Stimulated activated CD8-positive, alpha-beta memory T cell treated with anti-CD3 and anti-CD28 coated beads, Interleukin-15, amount 100 ng/mL, for 4 hours (primary cell): ENCODE results near the gene SORBS2.

Experiments used
- DNase-seq, 2 donors: peaks; one replicate each; pipeline ENCODE4 v3.0.0-alpha.2; 2020; ENCODE audit warnings: low read depth in 2 of 2

The SORBS2 gene

GRCh38 chr4:185835336-185835735, 23.3 kb upstream of the SORBS2 start:
- no peak for DNase-seq

DNA sequence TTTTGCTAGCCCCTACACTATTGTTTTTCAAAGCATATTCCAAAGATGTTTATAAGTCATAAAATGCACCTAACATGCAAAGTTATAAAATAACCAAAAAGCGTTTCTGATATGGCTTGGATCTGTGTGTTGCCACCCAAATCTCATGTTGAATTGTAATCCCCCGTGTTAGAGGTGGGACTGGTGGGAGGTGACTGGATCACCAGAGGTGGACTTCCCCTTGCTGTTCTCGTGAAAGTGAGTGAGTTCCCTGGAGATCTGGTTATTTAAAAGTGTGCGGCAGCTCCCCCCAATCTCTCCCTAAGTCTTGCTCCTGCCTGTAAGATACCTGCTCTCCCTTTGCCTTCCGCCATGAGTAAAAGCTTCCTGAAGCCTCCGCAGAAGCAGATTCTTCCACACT, 22.8 kb upstream of the SORBS2 start:
- no peak for DNase-seq

DNA sequence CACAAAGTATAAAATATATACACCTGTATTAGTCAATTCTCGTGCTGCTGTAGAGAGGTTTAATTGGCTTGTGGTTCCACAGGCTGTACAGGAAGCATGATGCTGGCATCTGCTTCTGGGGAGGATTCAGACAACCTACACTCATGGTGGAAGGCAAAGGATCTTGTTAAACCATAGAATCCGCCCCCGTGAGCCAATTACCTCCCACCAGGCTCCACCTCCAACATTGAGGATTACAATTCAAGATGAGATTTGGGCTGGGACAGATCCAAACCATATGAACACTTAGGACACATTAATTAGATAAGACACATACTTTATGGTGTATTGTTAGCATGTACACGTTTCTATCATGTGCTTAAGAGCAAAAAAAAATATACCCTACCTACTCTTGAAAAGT, 22.1 kb upstream of the SORBS2 start:
- DNase-seq, result no peak

- DNase-seq, result no peak
These were observed 21.1 kb upstream of the SORBS2 start for GRCh38 chr4:185833055-185833598.

- no peak for DNase-seq
These were observed 19.3 kb upstream of the SORBS2 start for GRCh38 chr4:185831125-185831815.

- DNase-seq, result no peak
These were observed 18.4 kb upstream of the SORBS2 start for GRCh38 chr4:185830263-185830994.

DNA sequence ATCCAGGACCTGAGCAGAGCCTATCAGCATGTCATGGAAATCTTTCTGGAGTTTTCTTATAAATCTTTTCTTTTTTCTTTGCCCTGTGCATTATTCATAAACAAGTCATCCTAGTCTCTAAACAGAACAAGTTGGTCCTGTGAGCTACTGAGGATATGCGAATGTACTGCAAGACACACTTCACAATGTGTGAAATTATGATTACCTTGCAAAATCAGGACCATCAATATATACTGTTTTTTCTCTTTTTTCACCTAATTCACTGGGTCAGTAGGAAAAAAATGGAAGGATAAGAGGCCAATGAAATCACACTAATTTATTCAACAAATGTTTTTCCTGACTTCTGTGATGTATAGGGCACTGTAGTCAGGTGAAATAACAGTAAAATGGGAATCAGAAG, 14.4 kb upstream of the SORBS2 start:
- no peak for DNase-seq

DNA sequence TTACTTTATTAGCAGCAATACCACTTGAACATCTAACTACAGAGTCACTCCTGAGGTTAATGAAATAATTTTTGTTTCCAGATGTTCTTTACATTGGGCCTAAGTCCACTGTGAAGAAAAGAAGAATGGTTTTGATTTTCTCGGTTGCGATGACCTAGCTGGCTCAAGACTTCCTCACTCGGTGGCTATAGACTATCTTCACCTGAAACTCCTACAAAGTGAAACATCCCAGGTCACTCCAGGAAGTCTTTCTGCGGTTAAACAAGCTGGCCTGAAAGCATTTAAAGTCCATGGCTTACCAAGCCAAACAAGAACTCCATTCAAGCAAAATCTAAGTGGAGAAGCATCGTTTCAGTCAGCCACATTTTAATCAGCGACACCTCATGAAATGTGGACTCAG, 13.7 kb upstream of the SORBS2 start:
- DNase-seq, result no peak

GRCh38 chr4:185822791-185823190, 10.8 kb upstream of the SORBS2 start:
- DNase-seq, result no peak

- no peak for DNase-seq
These were observed 9.0 kb upstream of the SORBS2 start for GRCh38 chr4:185821029-185821419.

- DNase-seq, result no peak
These were observed 8.4 kb upstream of the SORBS2 start for GRCh38 chr4:185820146-185821028.

- DNase-seq, result no peak
These were observed 7.2 kb upstream of the SORBS2 start for GRCh38 chr4:185819144-185819543.

- no peak for DNase-seq
These were observed 5.4 kb upstream of the SORBS2 start for GRCh38 chr4:185817403-185817818.

DNA sequence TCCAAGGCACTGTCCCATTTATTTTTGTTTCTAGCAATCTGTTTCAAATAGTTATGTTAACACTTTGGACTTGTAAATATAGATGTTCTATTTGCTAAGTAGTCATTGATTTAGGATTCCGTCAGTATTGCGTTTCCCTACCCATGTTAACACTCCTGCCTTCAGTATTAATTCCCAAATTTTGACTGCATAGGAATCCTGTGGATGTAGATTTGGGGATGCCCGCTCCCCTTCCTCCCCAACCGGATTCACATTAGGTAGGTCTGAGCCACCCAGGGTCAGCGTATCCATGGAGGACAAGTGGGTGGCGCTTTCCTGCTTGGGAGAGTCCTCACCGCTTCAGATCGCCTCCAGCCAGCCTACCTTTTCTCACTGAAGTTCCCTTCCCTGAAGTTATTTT, 1.1 kb upstream of the SORBS2 start:
- DNase-seq, result no peak

DNA sequence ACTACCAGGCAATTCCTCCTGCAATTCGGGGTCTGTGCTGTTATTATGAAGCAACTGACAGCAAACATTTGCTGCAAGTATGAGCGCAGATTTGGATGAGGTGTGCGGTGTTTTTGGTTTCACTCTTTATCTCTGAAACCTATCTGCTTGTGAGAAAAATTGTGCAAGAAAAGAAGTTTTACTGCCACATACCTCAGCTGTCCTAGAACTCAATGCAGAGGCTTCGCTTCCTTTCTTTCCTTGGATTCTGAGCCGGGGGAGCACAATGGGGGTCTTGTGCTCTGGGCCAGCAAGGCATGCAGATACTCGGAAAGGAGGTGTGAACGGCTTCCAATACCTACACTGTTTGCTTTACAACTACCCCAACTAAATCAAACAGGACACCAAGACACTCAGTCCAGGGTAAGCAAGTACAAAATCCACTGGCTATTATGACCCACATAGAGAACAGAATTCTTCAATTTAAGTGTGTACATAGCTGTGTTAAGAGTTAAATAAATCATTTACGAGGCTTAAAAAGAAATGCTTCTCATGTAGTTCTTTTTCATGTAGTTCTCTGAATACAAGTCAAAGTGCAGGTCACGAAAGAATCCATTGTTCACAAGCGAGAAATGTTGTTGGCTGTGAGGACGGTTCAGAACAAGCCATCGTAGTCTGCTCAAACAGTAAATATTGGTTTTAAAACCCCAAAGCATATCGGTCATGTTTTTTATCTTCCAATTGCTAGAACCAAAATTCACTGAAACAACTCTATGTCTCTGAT, 1.1 kb downstream of the SORBS2 start:
- DNase-seq, result no peak

DNA sequence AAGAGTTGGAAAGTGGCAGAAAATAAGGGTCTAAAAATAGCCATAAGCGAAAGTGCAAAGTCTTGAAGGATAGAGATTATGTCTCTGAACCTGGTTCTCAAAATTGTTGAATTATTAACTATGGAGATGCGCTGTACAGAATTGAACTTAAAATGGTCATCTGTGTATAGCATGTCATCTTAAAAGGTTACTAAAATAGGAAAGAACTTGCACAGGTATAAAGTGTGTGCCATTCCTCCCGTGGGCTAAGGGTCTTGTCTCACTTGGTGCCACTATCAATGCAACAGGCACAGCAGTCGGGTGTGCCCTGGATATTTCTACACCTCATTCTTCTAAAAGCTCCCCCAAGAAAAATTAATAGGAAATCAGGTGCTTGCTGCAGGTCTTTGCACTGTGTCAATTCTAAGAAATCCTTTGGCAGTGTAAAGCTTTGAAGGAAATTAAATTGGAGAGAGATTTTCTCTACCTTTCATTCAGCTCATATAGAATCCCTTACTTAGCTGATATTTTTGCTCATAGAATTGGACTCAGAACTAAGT, 2.4 kb downstream of the SORBS2 start:
- no peak for DNase-seq

DNA sequence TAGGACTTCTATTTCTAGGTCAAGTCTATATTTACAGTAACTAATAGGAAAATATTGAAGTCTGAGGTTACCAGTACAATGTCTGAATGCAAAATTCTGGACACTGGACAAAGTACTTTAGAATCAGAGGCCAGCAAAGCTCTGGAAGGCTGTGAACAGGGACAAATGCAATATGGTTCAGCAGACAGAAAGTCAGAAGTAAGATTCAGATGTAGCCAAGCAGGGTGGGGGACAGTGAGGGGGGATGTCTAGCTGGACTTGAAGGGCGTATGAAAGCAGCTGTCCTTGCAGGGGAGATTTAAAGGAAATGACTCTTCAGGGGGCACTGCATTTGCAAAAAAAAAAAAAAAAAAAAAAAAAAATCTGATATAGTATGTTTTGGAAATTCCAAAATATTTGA, 2.9 kb downstream of the SORBS2 start:
- DNase-seq, result no peak

- DNase-seq, result no peak
These were observed 6.0 kb downstream of the SORBS2 start for GRCh38 chr4:185805979-185806378.

DNA sequence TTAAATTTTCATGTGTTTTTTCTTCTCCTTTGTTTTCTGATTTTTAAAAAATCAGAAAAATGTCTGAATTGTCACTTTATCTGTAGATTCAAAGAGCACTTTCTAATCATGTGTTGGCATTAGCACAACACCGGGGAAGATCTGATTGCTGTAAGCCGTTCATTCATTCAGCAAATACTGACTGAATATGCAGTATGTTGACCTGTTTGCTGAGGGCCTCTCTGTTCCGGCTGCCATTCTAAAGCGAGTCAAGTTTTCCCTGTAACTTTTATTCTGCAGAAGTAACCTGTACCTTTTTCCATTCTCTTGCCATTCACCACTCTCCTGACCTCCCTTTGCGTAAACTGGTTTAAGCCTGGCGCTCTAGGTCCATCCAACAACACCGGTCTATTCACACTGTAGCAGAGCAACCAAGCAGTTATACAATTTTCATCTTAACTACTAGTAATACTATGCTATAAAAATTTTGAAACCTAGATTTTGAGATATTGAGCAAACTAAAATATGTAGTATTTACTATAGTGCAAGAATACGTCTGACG, 6.7 kb downstream of the SORBS2 start:
- no peak for DNase-seq

DNA sequence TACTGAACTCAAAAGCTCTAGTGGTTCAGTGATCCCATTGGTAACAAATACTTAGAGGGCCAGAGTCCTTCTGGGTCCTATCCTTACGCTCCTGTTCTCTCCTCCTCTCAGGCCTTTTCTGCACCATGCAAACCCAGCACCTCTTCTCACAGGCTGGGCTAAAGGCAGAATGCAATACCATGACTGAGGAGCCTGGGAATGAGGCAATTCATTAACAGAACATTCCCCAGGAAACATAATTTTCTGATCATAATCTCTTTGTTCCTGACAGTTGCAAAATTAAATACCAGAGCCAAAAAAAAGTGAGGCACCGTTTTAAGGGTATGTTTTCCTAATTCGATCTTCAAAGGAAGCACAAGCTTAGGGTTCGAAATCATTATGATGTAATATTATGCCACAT, 9.0 kb downstream of the SORBS2 start:
- DNase-seq, result no peak

DNA sequence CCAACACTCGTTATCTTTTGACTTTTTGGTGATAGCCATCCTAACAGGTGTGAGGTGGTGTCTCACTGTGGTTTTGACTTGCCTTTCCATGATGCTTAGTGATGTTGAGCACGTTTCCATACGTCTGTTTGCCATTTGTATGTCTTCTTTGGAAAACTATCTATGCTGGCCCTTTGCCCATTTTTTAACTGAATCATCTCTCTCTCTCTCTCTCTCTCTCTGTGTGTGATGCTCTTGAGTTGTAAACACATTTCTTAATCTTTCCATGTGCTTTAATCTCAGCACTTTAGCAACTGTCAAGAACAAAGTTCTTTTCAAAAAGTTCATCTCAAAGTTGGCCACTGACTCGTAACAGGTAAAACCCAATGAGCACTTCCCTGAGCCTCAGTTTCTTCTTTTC, 10.5 kb downstream of the SORBS2 start:
- no peak for DNase-seq
